Muscle layer of colon (tissue), 2 donors: ENCODE results near the gene MAP3K13.
"Not testable (repeated sequence)": the region's sequence is repeated elsewhere in the genome, so short reads cannot be mapped to it uniquely, and the experiment has no call there.

Experiments used
- H3K27ac ChIP-seq: one replicate; pipeline ENCODE4 v1.7.0; 2013; ENCODE audit warnings: low read depth, mild to moderate bottlenecking, low read length, moderate library complexity
- H3K27me3 ChIP-seq, 2 donors: one replicate each; pipeline ENCODE4 v1.7.0; 2013; ENCODE audit warnings: low read length in 2 of 2, mild to moderate bottlenecking in 2 of 2; ENCODE audit not compliant: insufficient read depth in 2 of 2, control insufficient read depth in 1 of 2
- H3K36me3 ChIP-seq: one replicate; pipeline ENCODE4 v1.7.0; 2013; ENCODE audit warnings: mild to moderate bottlenecking, low read length; ENCODE audit not compliant: insufficient read depth
- H3K4me1 ChIP-seq: one replicate; pipeline ENCODE4 v1.7.0; 2013; ENCODE audit warnings: mild to moderate bottlenecking, low read length; ENCODE audit not compliant: insufficient read depth
- H3K4me3 ChIP-seq, 2 donors: one replicate each; pipeline ENCODE4 v1.7.0; 2013; ENCODE audit warnings: low read length in 2 of 2, low read depth in 1 of 2, mild to moderate bottlenecking in 1 of 2, moderate library complexity in 1 of 2
- H3K9ac ChIP-seq: one replicate; pipeline ENCODE4 v1.7.0; 2013; ENCODE audit warnings: low read length
- H3K9me3 ChIP-seq: one replicate; pipeline ENCODE4 v1.7.0; 2013; ENCODE audit warnings: mild to moderate bottlenecking, low read length
- donor health status: abdominal sarcoma.
- donor health status: Adenocarcinoma of cecum.

Gene MAP3K13

GRCh38 chr3:185371306-185372074 is 8.6 kb downstream of the MAP3K13 start:
- Histone ChIP-seq H3K4me3 (no peak overlapping the region), H3K9ac (no peak overlapping the region)

GRCh38 chr3:185381320-185382058 is 18.6 kb downstream of the MAP3K13 start:
- no peaks in the 10 kb centered on the region for H3K36me3 ChIP-seq
- H3K4me3 ChIP-seq = no peak overlapping the region
- no peaks in the 10 kb centered on the region for H3K4me1 ChIP-seq
- H3K9ac ChIP-seq = no peak overlapping the region
- no peaks in the 10 kb centered on the region for H3K9me3 ChIP-seq
- H3K27ac ChIP-seq = no peak overlapping the region
- no peaks in the 10 kb centered on the region for H3K27me3 ChIP-seq

More at GRCh38 chr3:185371306-185372074, 8.6 kb downstream of the MAP3K13 start:
- Histone ChIP-seq H3K4me1 (peaks cover 5% of the 10 kb centered on the region), H3K9me3 (no peaks in the 10 kb centered on the region), H3K36me3 (no peaks in the 10 kb centered on the region), H3K27me3 (no peaks in the 10 kb centered on the region), H3K27ac (no peak overlapping the region)

- no peak overlapping the region for H3K27ac ChIP-seq
- no peaks in the 10 kb centered on the region for H3K27me3 ChIP-seq
- H3K4me3 ChIP-seq = no peak overlapping the region
- no peaks in the 10 kb centered on the region for H3K9me3 ChIP-seq
- no peak overlapping the region for H3K9ac ChIP-seq
- no peaks in the 10 kb centered on the region for H3K4me1 ChIP-seq
- no peaks in the 10 kb centered on the region for H3K36me3 ChIP-seq
Observed at GRCh38 chr3:185382154-185382553, 19.2 kb downstream of the MAP3K13 start.

- not testable (repeated sequence) for H3K27ac ChIP-seq, H3K27me3 ChIP-seq, H3K9me3 ChIP-seq, H3K4me1 ChIP-seq, H3K36me3 ChIP-seq, H3K4me3 ChIP-seq, H3K9ac ChIP-seq
Observed at GRCh38 chr3:185386515-185386914, 23.6 kb downstream of the MAP3K13 start.

GRCh38 chr3:185387646-185388045 is 24.7 kb downstream of the MAP3K13 start:
- no peaks in the 10 kb centered on the region for H3K27me3 ChIP-seq
- H3K9ac ChIP-seq = no peak overlapping the region
- no peak overlapping the region for H3K27ac ChIP-seq
- H3K4me3 ChIP-seq = no peak overlapping the region
- no peaks in the 10 kb centered on the region for H3K4me1 ChIP-seq
- no peaks in the 10 kb centered on the region for H3K36me3 ChIP-seq
- no peaks in the 10 kb centered on the region for H3K9me3 ChIP-seq

- Histone ChIP-seq H3K9ac (no peak overlapping the region), H3K4me1 (peaks cover 8% of the 10 kb centered on the region), H3K9me3 (no peaks in the 10 kb centered on the region), H3K27me3 (no peaks in the 10 kb centered on the region), H3K4me3 (no peak overlapping the region), H3K27ac (no peak overlapping the region), H3K36me3 (no peaks in the 10 kb centered on the region)
Observed at GRCh38 chr3:185393055-185393454, 30.1 kb downstream of the MAP3K13 start.

GRCh38 chr3:185397676-185398075 is 34.7 kb downstream of the MAP3K13 start:
- Histone ChIP-seq H3K27me3 (no peaks in the 10 kb centered on the region), H3K9ac (no peak overlapping the region), H3K4me3 (no peak overlapping the region), H3K27ac (no peak overlapping the region), H3K36me3 (no peaks in the 10 kb centered on the region), H3K9me3 (no peaks in the 10 kb centered on the region), H3K4me1 (peaks cover 10% of the 10 kb centered on the region)

GRCh38 chr3:185399737-185400667 is 37.1 kb downstream of the MAP3K13 start:
- H3K4me1 ChIP-seq = peaks cover 15% of the 10 kb centered on the region
- no peaks in the 10 kb centered on the region for H3K9me3 ChIP-seq
- no peak overlapping the region for H3K27ac ChIP-seq
- no peak overlapping the region for H3K4me3 ChIP-seq
- H3K9ac ChIP-seq = no peak overlapping the region
- H3K27me3 ChIP-seq = no peaks in the 10 kb centered on the region
- H3K36me3 ChIP-seq = no peaks in the 10 kb centered on the region

- H3K9ac ChIP-seq = no peak overlapping the region
- H3K27ac ChIP-seq = no peak overlapping the region
- no peaks in the 10 kb centered on the region for H3K9me3 ChIP-seq
- H3K4me3 ChIP-seq = no peak overlapping the region
- H3K27me3 ChIP-seq = no peaks in the 10 kb centered on the region
- no peaks in the 10 kb centered on the region for H3K36me3 ChIP-seq
- H3K4me1 ChIP-seq = peaks cover 15% of the 10 kb centered on the region
Observed at GRCh38 chr3:185400866-185401265, 37.9 kb downstream of the MAP3K13 start.

- no peaks in the 10 kb centered on the region for H3K36me3 ChIP-seq
- peaks cover 15% of the 10 kb centered on the region for H3K4me1 ChIP-seq
- no peak overlapping the region for H3K27ac ChIP-seq
- H3K27me3 ChIP-seq = no peaks in the 10 kb centered on the region
- no peak overlapping the region for H3K4me3 ChIP-seq
- H3K9me3 ChIP-seq = no peaks in the 10 kb centered on the region
- H3K9ac ChIP-seq = no peak overlapping the region
Observed at GRCh38 chr3:185401319-185401955, 38.5 kb downstream of the MAP3K13 start.

GRCh38 chr3:185402561-185402960 is 39.6 kb downstream of the MAP3K13 start:
- Histone ChIP-seq H3K9ac (no peak overlapping the region), H3K36me3 (no peaks in the 10 kb centered on the region), H3K27ac (no peak overlapping the region), H3K27me3 (no peaks in the 10 kb centered on the region), H3K9me3 (no peaks in the 10 kb centered on the region), H3K4me1 (peaks cover 11% of the 10 kb centered on the region), H3K4me3 (no peak overlapping the region)
